PC-9 (cell line): ENCODE measurements around the gene SCRN2. TPM values are rescaled to one million over a fixed set of nuclear protein-coding genes. Genes with fewer than 3 reads are reported as not detected.

ENCODE experiments used
- BruUV-seq: library from RNA; stranded (reverse); fragments of 400-500 nt; replicated peaks from 2 replicates; lab custom pipeline; 2021; lab: Mats Ljungman, UMichigan
- CTCF ChIA-PET: fragments of 300-600 bp; sonication (Branson Sonifier 250); formaldehyde crosslinking; loops from one replicate; lab custom pipeline; 2022; ENCODE audit warnings: antibody characterized with exemption; lab: Charles Lee
- POLR2A ChIA-PET: fragments of 300-600 bp; sonication (Branson Sonifier 250); formaldehyde crosslinking; loops from one replicate; lab custom pipeline; 2022; ENCODE audit warnings: antibody characterized with exemption; ENCODE audit not compliant: unreplicated experiment; lab: Charles Lee
- DNase-seq, 2 experiments: peaks; one replicate each; pipeline versions ENCODE4 v3.0.0 to v3.0.0-alpha.2; 2015 to 2022; ENCODE audit warnings: mixed read lengths in 1 of 2
- H2AFZ ChIP-seq: fragments of 200-600 bp; sonication (generic); 2 replicates; pipeline ENCODE4 v1.8.1; 2017; ENCODE audit warnings: antibody characterized with exemption
- H3F3A ChIP-seq: fragments of 200-600 bp; sonication (generic); 2 replicates; pipeline ENCODE4 v1.8.1; 2017; ENCODE audit warnings: antibody characterized with exemption, mild to moderate bottlenecking, low read depth; ENCODE audit not compliant: insufficient read depth
- H3K27ac ChIP-seq: fragments of 200-600 bp; sonication (generic); 2 replicates; pipeline ENCODE4 v1.6.1; 2016; ENCODE audit warnings: mixed run types
- H3K27me3 ChIP-seq: fragments of 200-600 bp; sonication (generic); 2 replicates; pipeline ENCODE4 v1.6.1; 2016; ENCODE audit warnings: low read depth, mixed run types; ENCODE audit not compliant: insufficient read depth
- H3K36me3 ChIP-seq: fragments of 200-600 bp; sonication (generic); 2 replicates; pipeline ENCODE4 v1.6.1; 2016; ENCODE audit warnings: low read depth, mixed run types
- H3K4me1 ChIP-seq: fragments of 200-600 bp; sonication (generic); replicated peaks from 2 replicates; pipeline ENCODE4 v1.6.1; 2016; ENCODE audit warnings: mixed run types; ENCODE audit not compliant: insufficient read depth
- H3K4me2 ChIP-seq: fragments of 200-600 bp; sonication (generic); 2 replicates; pipeline ENCODE4 v1.6.1; 2017; ENCODE audit warnings: mixed run types
- H3K4me3 ChIP-seq: fragments of 200-600 bp; sonication (generic); 2 replicates; pipeline ENCODE4 v1.6.1; 2016; ENCODE audit warnings: mixed run types
- H3K79me2 ChIP-seq: fragments of 200-600 bp; sonication (generic); 2 replicates; pipeline ENCODE4 v1.6.1; 2017; ENCODE audit warnings: low read depth, mixed run types
- H3K9me2 ChIP-seq: fragments of 200-600 bp; sonication (generic); 2 replicates; pipeline ENCODE4 v1.8.1; 2017; ENCODE audit warnings: mild to moderate bottlenecking; ENCODE audit not compliant: insufficient read depth
- H3K9me3 ChIP-seq: fragments of 200-600 bp; sonication (generic); 2 replicates; pipeline ENCODE4 v1.8.1; 2016; ENCODE audit warnings: low read depth; ENCODE audit not compliant: insufficient read depth
- H4K20me1 ChIP-seq: fragments of 200-600 bp; sonication (generic); 2 replicates; pipeline ENCODE4 v1.8.1; 2017; ENCODE audit not compliant: insufficient read depth
- CTCF ChIP-seq: fragments of 200-600 bp; sonication (generic); conservative IDR thresholded peaks from 2 replicates; pipeline ENCODE4 v1.6.1; 2017; ENCODE audit warnings: mixed run types, antibody characterized with exemption, mild to moderate bottlenecking, moderate library complexity
- EZH2 ChIP-seq: fragments of 200-600 bp; sonication (generic); IDR thresholded peaks from 2 replicates; pipeline ENCODE4 v1.8.0; 2017; ENCODE audit warnings: antibody characterized with exemption, low read depth
- intact Hi-C: fragments of 100-400 bp; cut with micrococcal nuclease; formaldehyde crosslinking; loops from one replicate; pipeline ENCODE4 v1.10.0; 2022; ENCODE audit not compliant: unreplicated experiment
- total RNA-seq: library from RNA; stranded (reverse); gene quantifications from 2 replicates; pipeline ENCODE4 v1.2.3, GENCODE V29; 2021

Gene SCRN2
- total RNA-seq, 1 experiment from 2014 or later: 31.7 TPM

- ChIA-PET CTCF (no interaction called here), POLR2A (no interaction called here)
- no TSS peak for BruUV-seq
- no peaks in the 10 kb centered on the region for H3K9me3 ChIP-seq
- intact Hi-C loops: loop anchor here (5.0 kb wide), 1 partner anchor 858 kb away; no protein-coding TSS in a partner anchor
- H3K27me3 ChIP-seq: peaks cover 18% of the 10 kb centered on the region
- H3K79me2 ChIP-seq: no peaks in the 10 kb centered on the region
- H2AFZ ChIP-seq: no peak overlapping the region
- 0 out of 2 replicates have a peak, but pooled peaks cover 3% of the 10 kb centered on the region for H3F3A ChIP-seq
- TF ChIP-seq CTCF: no peak
- TF ChIP-seq EZH2: no peak
- H3K9me2 ChIP-seq: no peaks in the 10 kb centered on the region
- no peaks in the 10 kb centered on the region for H4K20me1 ChIP-seq
- H3K27ac ChIP-seq: no peak overlapping the region
- H3K36me3 ChIP-seq: no peaks in the 10 kb centered on the region
- H3K4me3 ChIP-seq: no peak overlapping the region
- H3K4me1 ChIP-seq: no peaks in the 10 kb centered on the region
- no peak overlapping the region for H3K4me2 ChIP-seq
- no peak for DNase-seq
Observed at GRCh38 chr17:47800686-47801085, 40.4 kb downstream of the SCRN2 start.

- Histone ChIP-seq H3K27me3 (peaks cover 47% of the 10 kb centered on the region), H3K4me3 (no peak overlapping the region), H3K4me1 (no peaks in the 10 kb centered on the region), H3F3A (0 out of 2 replicates have a peak, but pooled peaks cover under 1% of the 10 kb centered on the region), H3K9me2 (no peaks in the 10 kb centered on the region), H3K4me2 (no peak overlapping the region), H3K9me3 (no peaks in the 10 kb centered on the region), H3K27ac (no peak overlapping the region), H4K20me1 (no peaks in the 10 kb centered on the region; the same call in 1 of the 2 replicates), H3K79me2 (no peaks in the 10 kb centered on the region), H3K36me3 (no peaks in the 10 kb centered on the region), H2AFZ (no peak overlapping the region)
- no peak for DNase-seq
- TF ChIP-seq EZH2: no peak
- TF ChIP-seq CTCF: no peak
- ChIA-PET POLR2A (no interaction called here), CTCF (no interaction called here)
- intact Hi-C loops: loop anchor here (2.0 kb wide), 1 partner anchor 33 kb away; no protein-coding TSS in a partner anchor
- BruUV-seq: no TSS peak
Observed at GRCh38 chr17:47797797-47798196, 43.3 kb downstream of the SCRN2 start.

- no TSS peak for BruUV-seq
- H3K27me3 ChIP-seq: peaks cover 92% of the 10 kb centered on the region
- H3F3A ChIP-seq: no peaks in the 10 kb centered on the region
Observed at GRCh38 chr17:47792979-47793378, 48.1 kb downstream of the SCRN2 start.

More at GRCh38 chr17:47792979-47793378, 48.1 kb downstream of the SCRN2 start:
- H3K79me2 ChIP-seq: no peaks in the 10 kb centered on the region
- H4K20me1 ChIP-seq: no peaks in the 10 kb centered on the region; the same call in 1 of the 2 replicates
- H3K9me2 ChIP-seq: no peaks in the 10 kb centered on the region
- CTCF ChIA-PET: no interaction called here
- no peak for DNase-seq
- intact Hi-C loops: no loop called here
- TF ChIP-seq EZH2: no peak
- no peak for TF ChIP-seq CTCF
- H2AFZ ChIP-seq: no peak overlapping the region
- POLR2A ChIA-PET: no interaction called here
- H3K4me3 ChIP-seq: no peak overlapping the region
- H3K4me1 ChIP-seq: no peaks in the 10 kb centered on the region
- no peaks in the 10 kb centered on the region for H3K36me3 ChIP-seq
- H3K9me3 ChIP-seq: no peaks in the 10 kb centered on the region
- no peak overlapping the region for H3K4me2 ChIP-seq
- H3K27ac ChIP-seq: no peak overlapping the region
